ENCODE results near the gene DDX43.
"Not testable (repeated sequence)": the region's sequence is repeated elsewhere in the genome, so short reads cannot be mapped to it uniquely, and the experiment has no call there.

The DDX43 gene

GRCh38 chr6:73394577-73395354, at the start of gene DDX43:
Gene DDX43, plus strand, starts transcription at chr6:73394828. Its CDS starts 78 bp downstream, at chr6:73394906.
- DNase-seq, result peak; percentile 68 to 71

GRCh38 chr6:73348550-73349204, 46.0 kb upstream of the DDX43 start:
- DNase-seq, result no peak

GRCh38 chr6:73349311-73349710, 45.3 kb upstream of the DDX43 start:
- no peak for DNase-seq

- DNase-seq, result no peak
Observed at GRCh38 chr6:73353636-73354593, 40.7 kb upstream of the DDX43 start, which contains the start of gene DPPA5. Gene DPPA5, minus strand, starts transcription at chr6:73354276. Its CDS starts 51 bp downstream, at chr6:73354225.

GRCh38 chr6:73362358-73362757, 32.3 kb upstream of the DDX43 start, which contains the start of gene KHDC3L:
Gene KHDC3L, plus strand, starts transcription at chr6:73362658. Its CDS starts 72 bp downstream, at chr6:73362730.
- no peak for DNase-seq

- DNase-seq, result no peak
Observed at GRCh38 chr6:73362869-73363536, 31.6 kb upstream of the DDX43 start.

- DNase-seq, result no peak
Observed at GRCh38 chr6:73363537-73363875, 31.1 kb upstream of the DDX43 start.

- no peak for DNase-seq
Observed at GRCh38 chr6:73364121-73364520, 30.5 kb upstream of the DDX43 start.

GRCh38 chr6:73364549-73364948, 30.1 kb upstream of the DDX43 start:
- DNase-seq, result no peak

GRCh38 chr6:73367761-73368355, 26.8 kb upstream of the DDX43 start:
- no peak for DNase-seq

- DNase-seq, result no peak
Observed at GRCh38 chr6:73368675-73369074, 26.0 kb upstream of the DDX43 start.

GRCh38 chr6:73369157-73369556, 25.5 kb upstream of the DDX43 start:
- DNase-seq, result no peak

- DNase-seq, result no peak
Observed at GRCh38 chr6:73369563-73369962, 25.1 kb upstream of the DDX43 start, which contains the start of gene OOEP. Gene OOEP, minus strand, starts transcription at chr6:73369897. Its CDS starts 105 bp downstream, at chr6:73369792.

- DNase-seq, result no peak
Observed at GRCh38 chr6:73371984-73372383, 22.6 kb upstream of the DDX43 start.

GRCh38 chr6:73372516-73372915, 22.1 kb upstream of the DDX43 start:
- DNase-seq, result no peak

- DNase-seq, result no peak
Observed at GRCh38 chr6:73375216-73375615, 19.4 kb upstream of the DDX43 start.

- no peak for DNase-seq
Observed at GRCh38 chr6:73377225-73377624, 17.4 kb upstream of the DDX43 start.

GRCh38 chr6:73381531-73381930, 13.1 kb upstream of the DDX43 start:
- DNase-seq, result not testable (repeated sequence)

GRCh38 chr6:73382462-73383113, 12.0 kb upstream of the DDX43 start:
- no peak for DNase-seq

- no peak for DNase-seq
Observed at GRCh38 chr6:73388433-73388799, 6.2 kb upstream of the DDX43 start.

GRCh38 chr6:73388800-73389512, 5.7 kb upstream of the DDX43 start:
- DNase-seq, result peak; percentile 29 to 31
